ENCODE measurements around the gene RPS3. TPM values are rescaled to one million over a fixed set of nuclear protein-coding genes. Genes with fewer than 3 reads are reported as not detected.

The RPS3 gene
- total RNA-seq, 4 donors from 2014 or later: 572 to 979 (median 746) TPM

- H3K4me3 ChIP-seq: no peak overlapping the region
- H3K9me3 ChIP-seq: no peaks in the 10 kb centered on the region
- H3K27ac ChIP-seq: no peak overlapping the region
- TF ChIP-seq CTCF (IDR thresholded peaks at IDR 0.05 in 4 of 5, conservative IDR thresholded peaks at IDR 0.05 in 1 of 5): no peak
- no peak for TF ChIP-seq POLR2A (IDR thresholded peaks at IDR 0.05)
- H3K36me3 ChIP-seq: no peaks in the 10 kb centered on the region
- no peaks in the 10 kb centered on the region for H3K27me3 ChIP-seq
- H3K4me1 ChIP-seq: no peaks in the 10 kb centered on the region
- DNase-seq (no peak), ATAC-seq (no peak)
- in situ Hi-C loops (cut with MboI; ENCODE audit: low sequenced_read_pairs in 4 of 4) (no loop called here), intact Hi-C loops (cut with DNase I; ENCODE audit: low total_unique reads) (no loop called here)
These were observed 21.8 kb downstream of the RPS3 start for GRCh38 chr11:75421035-75421602.

DNA sequence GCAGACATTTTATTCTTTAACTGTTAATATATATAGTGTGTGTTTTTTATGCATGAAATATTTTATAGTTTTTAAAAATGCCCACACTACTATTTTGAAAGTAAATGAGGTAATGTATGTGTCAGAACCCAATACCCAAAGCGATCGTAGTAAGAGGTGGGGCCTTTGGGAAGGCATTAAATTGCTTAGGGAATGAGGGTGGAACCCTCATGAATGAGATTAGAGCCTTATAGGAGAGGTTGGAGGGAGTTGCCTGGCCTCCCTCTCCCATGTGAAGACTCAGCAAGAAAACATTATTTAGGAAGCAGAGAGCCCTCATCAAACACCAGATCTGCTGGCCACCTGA, 22.6 kb downstream of the RPS3 start:
- DNase-seq (no peak), ATAC-seq (no peak)
- intact Hi-C loops (cut with DNase I; ENCODE audit: low total_unique reads): no loop called here
- in situ Hi-C loops (cut with MboI; ENCODE audit: low sequenced_read_pairs in 4 of 4): no loop called here
- TF ChIP-seq CTCF (IDR thresholded peaks at IDR 0.05 in 4 of 5, conservative IDR thresholded peaks at IDR 0.05 in 1 of 5) (no peak), POLR2A (IDR thresholded peaks at IDR 0.05) (no peak)
- Histone ChIP-seq H3K9me3 (no peaks in the 10 kb centered on the region), H3K27ac (no peak overlapping the region), H3K4me3 (no peak overlapping the region), H3K27me3 (no peaks in the 10 kb centered on the region), H3K4me1 (no peaks in the 10 kb centered on the region), H3K36me3 (no peaks in the 10 kb centered on the region)

DNA sequence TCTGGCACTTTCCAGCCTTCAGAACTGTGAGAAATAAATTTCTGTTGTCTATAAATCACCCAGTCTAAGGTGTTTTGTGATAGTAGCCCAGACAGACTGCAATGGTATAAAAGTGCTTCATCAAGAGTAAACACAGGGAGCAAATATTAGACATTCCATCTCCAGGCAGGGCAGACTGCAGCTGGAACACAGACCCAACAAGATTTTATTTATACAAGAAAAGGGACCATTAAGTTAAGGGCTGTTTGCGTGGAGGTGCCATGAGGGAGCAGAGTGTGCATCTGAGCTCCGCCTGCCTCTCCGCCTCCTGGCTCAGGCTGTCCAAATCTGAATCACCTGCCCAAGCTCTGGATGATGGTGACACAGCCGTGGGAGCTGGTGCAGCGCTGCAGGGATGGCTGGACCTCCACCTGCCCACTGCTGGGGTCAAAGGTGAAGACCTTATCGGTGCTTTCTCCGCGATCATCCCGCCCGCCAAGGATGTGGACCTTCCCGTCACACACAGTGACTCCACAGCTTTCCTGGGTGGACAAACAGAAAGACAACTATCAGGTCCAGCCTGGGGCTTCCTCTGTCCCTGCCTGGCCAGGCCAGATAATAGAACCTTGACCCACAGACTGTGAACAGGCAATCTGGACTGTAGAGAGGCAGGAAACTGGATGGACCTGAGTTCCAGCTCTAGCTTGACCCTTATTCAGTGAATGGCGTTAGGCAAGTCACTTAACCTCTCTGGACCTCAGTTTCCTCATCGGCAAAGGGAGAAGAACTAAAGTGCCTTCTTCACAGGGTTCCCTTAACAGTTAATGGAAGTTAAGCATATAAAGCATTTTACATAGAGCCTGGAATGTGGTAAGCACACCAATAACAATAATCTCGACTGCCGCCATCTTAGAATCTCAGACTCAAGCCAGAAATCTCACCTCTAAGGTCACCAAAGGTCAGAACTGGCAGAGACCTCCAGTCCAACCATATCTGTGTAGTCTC, 23.2 kb downstream of the RPS3 start:
- TF ChIP-seq POLR2A (IDR thresholded peaks at IDR 0.05) (no peak), CTCF (IDR thresholded peaks at IDR 0.05 in 4 of 5, conservative IDR thresholded peaks at IDR 0.05 in 1 of 5) (no peak)
- in situ Hi-C loops (cut with MboI; ENCODE audit: low sequenced_read_pairs in 4 of 4) (no loop called here), intact Hi-C loops (cut with DNase I; ENCODE audit: low total_unique reads) (no loop called here)
- Histone ChIP-seq H3K4me3 (no peak overlapping the region), H3K36me3 (no peaks in the 10 kb centered on the region), H3K4me1 (peaks cover 0 to 3% of the 10 kb centered on the region in 2 donors), H3K27me3 (no peaks in the 10 kb centered on the region), H3K9me3 (no peaks in the 10 kb centered on the region), H3K27ac (no peak overlapping the region)
- DNase-seq (no peak), ATAC-seq (no peak)

DNA sequence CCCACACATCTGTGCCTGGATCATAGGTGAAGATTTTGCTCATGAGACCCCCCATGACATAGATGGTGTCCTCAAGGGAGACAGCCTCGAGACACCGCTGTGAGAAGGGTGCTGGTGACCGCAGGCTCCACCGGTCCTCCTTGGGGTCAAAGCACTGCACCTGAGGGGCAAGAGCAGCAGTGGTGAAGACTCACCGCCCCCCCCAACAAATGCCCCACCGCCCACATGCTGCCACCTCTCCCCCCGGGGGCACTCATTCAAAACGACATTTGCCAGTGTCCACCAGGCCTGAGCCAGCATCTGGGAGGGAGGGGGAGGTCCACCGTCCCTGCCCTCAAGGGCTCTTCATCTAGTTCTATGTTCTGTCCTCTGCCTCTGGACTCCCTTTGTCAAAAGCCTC, 24.4 kb downstream of the RPS3 start:
- DNase-seq (no peak), ATAC-seq (no peak)
- H3K27me3 ChIP-seq: peaks cover 0 to 7% (median 1%) of the 10 kb centered on the region in 3 donors
- H3K27ac ChIP-seq: no peak overlapping the region
- H3K9me3 ChIP-seq: no peaks in the 10 kb centered on the region
- no peaks in the 10 kb centered on the region for H3K36me3 ChIP-seq
- H3K4me1 ChIP-seq: peaks cover 0 to 7% of the 10 kb centered on the region in 2 donors
- in situ Hi-C loops (cut with MboI; ENCODE audit: low sequenced_read_pairs in 4 of 4) (no loop called here), intact Hi-C loops (cut with DNase I; ENCODE audit: low total_unique reads) (no loop called here)
- no peak for TF ChIP-seq CTCF (IDR thresholded peaks at IDR 0.05 in 4 of 5, conservative IDR thresholded peaks at IDR 0.05 in 1 of 5)
- no peak for TF ChIP-seq POLR2A (IDR thresholded peaks at IDR 0.05)
- H3K4me3 ChIP-seq: no peak overlapping the region
